ENCODE results near the gene AKT2. TPM values are rescaled to one million over a fixed set of nuclear protein-coding genes. Genes with fewer than 3 reads are reported as not detected.

Gene AKT2
- polyA plus RNA-seq, 6 donors from 2014 or later = 24.2 to 34.3 (median 30.8) TPM

GRCh38 chr19:40231057-40231456 is 54.1 kb downstream of the AKT2 start:
- H3K36me3 Mint-ChIP-seq = peaks cover 0 to 8% of the 10 kb centered on the region in 2 donors
- peaks cover 0 to 2% (median 0%) of the 10 kb centered on the region in 7 donors for H3K9me3 Mint-ChIP-seq
- H3K4me1 Mint-ChIP-seq = peaks cover 1 to 9% (median 9%) of the 10 kb centered on the region in 3 donors
- peaks cover 5 to 11% (median 10%) of the 10 kb centered on the region in 3 donors for H3K27me3 Mint-ChIP-seq
- ATAC-seq (ENCODE audit: low read depth in 2 of 2) (no peak), DNase-seq (no peak)
- H3K27ac Mint-ChIP-seq = peak overlapping the region in 1 of 6 donors; percentile 78
- no peak overlapping the region for H3K4me3 Mint-ChIP-seq

GRCh38 chr19:40229926-40230417 is 55.2 kb downstream of the AKT2 start:
- peak overlapping the region in 1 of 6 donors; percentile 7 for H3K27ac Mint-ChIP-seq
- DNase-seq (no peak), ATAC-seq (ENCODE audit: low read depth in 2 of 2) (no peak)
- peaks cover 6 to 18% of the 10 kb centered on the region in 2 donors for H3K36me3 Mint-ChIP-seq
- no peak overlapping the region for H3K4me3 Mint-ChIP-seq
- H3K27me3 Mint-ChIP-seq = peaks cover 14 to 22% (median 21%) of the 10 kb centered on the region in 3 donors
- peaks cover 11 to 17% (median 17%) of the 10 kb centered on the region in 3 donors for H3K4me1 Mint-ChIP-seq
- peaks cover 0 to 7% (median 4%) of the 10 kb centered on the region in 7 donors for H3K9me3 Mint-ChIP-seq

GRCh38 chr19:40229484-40229883 is 55.7 kb downstream of the AKT2 start:
- H3K36me3 Mint-ChIP-seq = peaks cover 6 to 16% of the 10 kb centered on the region in 2 donors
- H3K27ac Mint-ChIP-seq = peak overlapping the region in 2 of 6 donors; percentile 7 to 82

GRCh38 chr19:40228863-40229262 is 56.3 kb downstream of the AKT2 start:
- H3K36me3 Mint-ChIP-seq = peaks cover 6 to 10% of the 10 kb centered on the region in 2 donors
- no peak for DNase-seq
- no peak for ATAC-seq (ENCODE audit: low read depth in 2 of 2)
- no peak overlapping the region for H3K27ac Mint-ChIP-seq
- peaks cover 0 to 7% (median 4%) of the 10 kb centered on the region in 7 donors for H3K9me3 Mint-ChIP-seq
- H3K4me1 Mint-ChIP-seq = peaks cover 13 to 21% (median 17%) of the 10 kb centered on the region in 3 donors
- H3K27me3 Mint-ChIP-seq = peaks cover 14 to 33% (median 31%) of the 10 kb centered on the region in 3 donors
- H3K4me3 Mint-ChIP-seq = no peak overlapping the region

More at GRCh38 chr19:40229484-40229883, 55.7 kb downstream of the AKT2 start:
- ATAC-seq (ENCODE audit: low read depth in 2 of 2) (no peak), DNase-seq (no peak)
- peaks cover 14 to 27% (median 26%) of the 10 kb centered on the region in 3 donors for H3K27me3 Mint-ChIP-seq
- no peak overlapping the region for H3K4me3 Mint-ChIP-seq
- peaks cover 0 to 7% (median 4%) of the 10 kb centered on the region in 7 donors for H3K9me3 Mint-ChIP-seq
- H3K4me1 Mint-ChIP-seq = peaks cover 13 to 21% (median 17%) of the 10 kb centered on the region in 3 donors

GRCh38 chr19:40228346-40228745 is 56.8 kb downstream of the AKT2 start:
- DNase-seq = no peak
- peaks cover 0 to 7% (median 4%) of the 10 kb centered on the region in 7 donors for H3K9me3 Mint-ChIP-seq
- H3K4me3 Mint-ChIP-seq = no peak overlapping the region
- H3K4me1 Mint-ChIP-seq = peaks cover 13 to 21% (median 17%) of the 10 kb centered on the region in 3 donors
- ATAC-seq (ENCODE audit: low read depth in 2 of 2) = no peak
- peaks cover 6 to 10% of the 10 kb centered on the region in 2 donors for H3K36me3 Mint-ChIP-seq
- H3K27ac Mint-ChIP-seq = peak overlapping the region in 3 of 6 donors; percentile 33 to 78 (median 72)
- peaks cover 14 to 33% (median 31%) of the 10 kb centered on the region in 3 donors for H3K27me3 Mint-ChIP-seq

GRCh38 chr19:40225440-40226305 is 59.5 kb downstream of the AKT2 start:
- H3K36me3 Mint-ChIP-seq = peaks cover 11 to 19% of the 10 kb centered on the region in 2 donors
- DNase-seq = no peak
- peaks cover 20 to 44% (median 39%) of the 10 kb centered on the region in 3 donors for H3K27me3 Mint-ChIP-seq
- peaks cover 20 to 25% (median 24%) of the 10 kb centered on the region in 3 donors for H3K4me1 Mint-ChIP-seq
- H3K4me3 Mint-ChIP-seq = peak overlapping the region in 7 of 8 donors; percentile 45 to 85 (median 66)
- peak overlapping the region in 2 of 6 donors; percentile 56 to 89 for H3K27ac Mint-ChIP-seq
- ATAC-seq (ENCODE audit: low read depth in 2 of 2) = no peak
- H3K9me3 Mint-ChIP-seq = peaks cover 4 to 13% (median 10%) of the 10 kb centered on the region in 7 donors

- ATAC-seq (ENCODE audit: low read depth in 2 of 2) (no peak), DNase-seq (no peak)
- Mint-ChIP-seq H3K36me3 (peaks cover 11 to 19% of the 10 kb centered on the region in 2 donors), H3K9me3 (peaks cover 4 to 13% (median 10%) of the 10 kb centered on the region in 7 donors), H3K27me3 (peaks cover 27 to 52% (median 49%) of the 10 kb centered on the region in 3 donors), H3K4me3 (no peak overlapping the region), H3K27ac (no peak overlapping the region), H3K4me1 (peaks cover 20 to 27% (median 25%) of the 10 kb centered on the region in 3 donors)
These were observed 60.6 kb downstream of the AKT2 start for GRCh38 chr19:40224342-40225150.

GRCh38 chr19:40223135-40223822 is 61.9 kb downstream of the AKT2 start:
- no peak overlapping the region for H3K4me3 Mint-ChIP-seq
- peaks cover 5 to 13% (median 10%) of the 10 kb centered on the region in 7 donors for H3K9me3 Mint-ChIP-seq
- peaks cover 23 to 27% (median 24%) of the 10 kb centered on the region in 3 donors for H3K4me1 Mint-ChIP-seq
- ATAC-seq (ENCODE audit: low read depth in 2 of 2) (no peak), DNase-seq (no peak)
- H3K27ac Mint-ChIP-seq = no peak overlapping the region
- H3K27me3 Mint-ChIP-seq = peaks cover 34 to 62% (median 53%) of the 10 kb centered on the region in 3 donors
- peaks cover 11 to 19% of the 10 kb centered on the region in 2 donors for H3K36me3 Mint-ChIP-seq

GRCh38 chr19:40221858-40222619 is 63.1 kb downstream of the AKT2 start:
- Mint-ChIP-seq H3K27ac (peak overlapping the region in 4 of 6 donors; percentile 66 to 94 (median 90)), H3K4me1 (peaks cover 20 to 27% (median 23%) of the 10 kb centered on the region in 3 donors), H3K27me3 (peaks cover 35 to 69% (median 53%) of the 10 kb centered on the region in 3 donors), H3K4me3 (peak overlapping the region in 6 of 8 donors; percentile 2 to 63 (median 50)), H3K36me3 (peaks cover 11 to 19% of the 10 kb centered on the region in 2 donors), H3K9me3 (peaks cover 5 to 13% (median 10%) of the 10 kb centered on the region in 7 donors)
- ATAC-seq (ENCODE audit: low read depth in 2 of 2) (peak; percentile 89 to 90), DNase-seq (peak; percentile 81)

GRCh38 chr19:40220674-40221073 is 64.5 kb downstream of the AKT2 start:
- Mint-ChIP-seq H3K36me3 (peaks cover 9 to 23% of the 10 kb centered on the region in 2 donors), H3K27me3 (peaks cover 40 to 67% (median 50%) of the 10 kb centered on the region in 3 donors), H3K4me3 (no peak overlapping the region), H3K27ac (no peak overlapping the region), H3K9me3 (peaks cover 5 to 11% (median 10%) of the 10 kb centered on the region in 7 donors), H3K4me1 (peaks cover 20 to 28% (median 27%) of the 10 kb centered on the region in 3 donors)
- DNase-seq = no peak
- ATAC-seq (ENCODE audit: low read depth in 2 of 2) = no peak

- peaks cover 5 to 17% of the 10 kb centered on the region in 2 donors for H3K36me3 Mint-ChIP-seq
- no peak for DNase-seq
- peak overlapping the region in 1 of 6 donors; percentile 14 for H3K27ac Mint-ChIP-seq
- no peak for ATAC-seq (ENCODE audit: low read depth in 2 of 2)
- peaks cover 15 to 20% (median 20%) of the 10 kb centered on the region in 3 donors for H3K4me1 Mint-ChIP-seq
- peaks cover 34 to 58% (median 41%) of the 10 kb centered on the region in 3 donors for H3K27me3 Mint-ChIP-seq
- H3K9me3 Mint-ChIP-seq = peaks cover 3 to 7% (median 5%) of the 10 kb centered on the region in 7 donors
- no peak overlapping the region for H3K4me3 Mint-ChIP-seq
These were observed 65.3 kb downstream of the AKT2 start for GRCh38 chr19:40219721-40220276.

Measured in naive B cell (primary cell).